Liver (tissue), 9 donors: ENCODE measurements around the gene ASB11. TPM values are rescaled to one million over a fixed set of nuclear protein-coding genes. Genes with fewer than 3 reads are reported as not detected.

Source experiments
- DNase-seq: peaks from one replicate; pipeline ENCODE4 v3.0.0-alpha.2; 2017; ENCODE audit warnings: low spot score
- H3K27ac ChIP-seq, 2 donors: one replicate each; pipeline ENCODE4 v1.7.0; 2013; ENCODE audit warnings: inconsistent platforms in 2 of 2, low read length in 2 of 2, control low read depth in 1 of 2, low read depth in 1 of 2, mild to moderate bottlenecking in 1 of 2
- H3K27me3 ChIP-seq, 4 donors: one replicate each; pipeline versions ENCODE4 v1.6.1 to v1.7.0; 2013; ENCODE audit warnings: low read length in 3 of 4, inconsistent platforms in 1 of 4, mild to moderate bottlenecking in 1 of 4, moderate library complexity in 1 of 4; ENCODE audit not compliant: control insufficient read depth in 4 of 4, insufficient read depth in 4 of 4
- H3K36me3 ChIP-seq, 4 donors: one replicate each; pipeline versions ENCODE4 v1.6.1 to v1.7.0; 2013; ENCODE audit warnings: low read length in 3 of 4, mild to moderate bottlenecking in 3 of 4, low read depth in 1 of 4, moderate library complexity in 1 of 4; ENCODE audit not compliant: control insufficient read depth in 4 of 4, insufficient read depth in 3 of 4
- H3K4me1 ChIP-seq, 4 donors: one replicate each; pipeline versions ENCODE4 v1.6.1 to v1.7.0; 2013; ENCODE audit warnings: low read length in 3 of 4, mild to moderate bottlenecking in 3 of 4, moderate library complexity in 1 of 4; ENCODE audit not compliant: control insufficient read depth in 4 of 4, insufficient read depth in 4 of 4
- H3K4me3 ChIP-seq, 3 donors: one replicate each; pipeline versions ENCODE4 v1.6.1 to v1.7.0; 2013; ENCODE audit warnings: low read length in 3 of 3, control low read depth in 1 of 3, low read depth in 1 of 3, mild to moderate bottlenecking in 1 of 3
- H3K9ac ChIP-seq, 2 donors: one replicate each; pipeline ENCODE4 v1.7.0; 2013; ENCODE audit warnings: low read length in 2 of 2, mild to moderate bottlenecking in 2 of 2, moderate library complexity in 2 of 2, control low read depth in 1 of 2, low read depth in 1 of 2
- H3K9me3 ChIP-seq, 4 donors: one replicate each; pipeline versions ENCODE4 v1.6.1 to v1.7.0; 2013; ENCODE audit warnings: low read length in 3 of 4; ENCODE audit not compliant: control insufficient read depth in 4 of 4
- ATF3 ChIP-seq: IDR thresholded peaks from 2 replicates; pipeline ENCODE4 v1.6.1; 2016; ENCODE audit warnings: antibody characterized with exemption
- EGR1 ChIP-seq, 2 donors: IDR thresholded peaks; 2 replicates each; pipeline ENCODE4 v1.6.1; 2016 to 2018; ENCODE audit warnings: antibody characterized with exemption in 2 of 2, low read depth in 2 of 2
- FOXA1 ChIP-seq: IDR thresholded peaks from 2 replicates; pipeline ENCODE4 v1.6.1; 2016; ENCODE audit warnings: antibody characterized with exemption
- FOXA2 ChIP-seq: IDR thresholded peaks from 2 replicates; pipeline ENCODE4 v1.6.1; 2016; ENCODE audit warnings: antibody characterized with exemption
- GABPA ChIP-seq, 2 donors: IDR thresholded peaks in 1 of 2; conservative IDR thresholded peaks in 1 of 2; 2 replicates each; pipeline ENCODE4 v1.6.1; 2016; ENCODE audit warnings: antibody characterized with exemption in 2 of 2, mild to moderate bottlenecking in 1 of 2, moderate library complexity in 1 of 2
- HNF4A ChIP-seq, 2 donors: conservative IDR thresholded peaks; 2 replicates each; pipeline ENCODE4 v1.6.1; 2016; ENCODE audit warnings: antibody characterized with exemption in 2 of 2, mild to moderate bottlenecking in 2 of 2
- HNF4G ChIP-seq: IDR thresholded peaks from 2 replicates; pipeline ENCODE4 v1.6.1; 2016; ENCODE audit warnings: antibody characterized with exemption
- JUND ChIP-seq, 2 donors: IDR thresholded peaks; 2 replicates each; pipeline ENCODE4 v1.6.1; 2016; ENCODE audit warnings: antibody characterized with exemption in 2 of 2
- MAX ChIP-seq: IDR thresholded peaks from 2 replicates; pipeline ENCODE4 v1.6.1; 2016; ENCODE audit warnings: antibody characterized with exemption
- NR2F2 ChIP-seq: IDR thresholded peaks from 2 replicates; pipeline ENCODE4 v1.6.1; 2016; ENCODE audit warnings: antibody characterized with exemption
- RAD21 ChIP-seq, 2 donors: IDR thresholded peaks; 2 replicates each; pipeline ENCODE4 v1.6.1; 2016; ENCODE audit warnings: antibody characterized with exemption in 2 of 2, mild to moderate bottlenecking in 2 of 2
- REST ChIP-seq: IDR thresholded peaks from 2 replicates; pipeline ENCODE4 v1.6.1; 2016; ENCODE audit warnings: antibody characterized with exemption, mild to moderate bottlenecking
- RXRA ChIP-seq, 2 donors: IDR thresholded peaks; 2 replicates each; pipeline ENCODE4 v1.6.1; 2017 to 2018; ENCODE audit warnings: antibody characterized with exemption in 2 of 2, mild to moderate bottlenecking in 1 of 2
- SP1 ChIP-seq: IDR thresholded peaks from 2 replicates; pipeline ENCODE4 v1.6.1; 2018; ENCODE audit warnings: antibody characterized with exemption, mild to moderate bottlenecking
- TAF1 ChIP-seq: conservative IDR thresholded peaks from 2 replicates; pipeline ENCODE4 v1.6.1; 2016; ENCODE audit warnings: antibody characterized with exemption, mild to moderate bottlenecking
- YY1 ChIP-seq: IDR thresholded peaks from 2 replicates; pipeline ENCODE4 v1.6.1; 2016; ENCODE audit warnings: antibody characterized with exemption, mild to moderate bottlenecking
- ZBTB33 ChIP-seq: IDR thresholded peaks from 2 replicates; pipeline ENCODE4 v1.6.1; 2016; ENCODE audit warnings: antibody characterized with exemption
- WGBS: extraction: QIAGEN DNeasy Blood & Tissue Kit; methylation state at CpG from one replicate; pipeline ENCODE4 v1.1.7; 2013; 5-methylcytosine and 5-hydroxymethylcytosine counted together
- polyA plus RNA-seq, 2 donors: library from polyadenylated mRNA; stranded (reverse) in 1 of 2; unstranded in 1 of 2; fragments of 200-250 nt in 1 of 2; fragments of >200 nt in 1 of 2; fragmentation: Nextera tagmentation in 1 of 2; extraction: Ambion mirVana in 1 of 2; gene quantifications; one replicate each; pipeline versions ENCODE4 v1.2.1 to v1.2.3, GENCODE V29; 2013 to 2015
- total RNA-seq, 2 donors: library from RNA; depleted of rRNA; stranded (reverse); fragments of >200 nt; gene quantifications; one replicate each; pipeline ENCODE4 v1.2.3, GENCODE V29; 2014
- donor health status: healthy.
- donor health status: healthy.
- donor health status: healthy.
- donor health status: healthy.
- donor health status: healthy.

The ASB11 gene
- total RNA-seq, result not detected
- under 1 TPM in 1 of 2 donors, not detected in 1; 0.03 TPM for polyA plus RNA-seq

- Histone ChIP-seq H3K9ac (no peak within 1 kb of the TSS), H3K4me1 (no peaks in the 10 kb centered on the region), H3K4me3 (no peak within 1 kb of the TSS), H3K9me3 (no peaks in the 10 kb centered on the region), H3K36me3 (peaks cover 0 to under 1% (median 0%) of the 10 kb centered on the region in 4 donors), H3K27ac (no peak within 1 kb of the TSS), H3K27me3 (no peaks in the 10 kb centered on the region)
- DNase-seq, result no peak
- 70% methylated on average over 3 of the region's 3 CpGs for WGBS
- TF ChIP-seq YY1 (no peak), ZBTB33 (no peak), FOXA2 (no peak), ATF3 (no peak), RXRA (IDR thresholded peaks at IDR 0.05) (no peak), FOXA1 (no peak), NR2F2 (no peak), EGR1 (IDR thresholded peaks at IDR 0.05; ENCODE audit: low read depth in 2 of 2) (no peak), MAX (no peak), SP1 (no peak)
Observed at GRCh38 chrX:15315509-15315908, at the start of gene ASB11. Gene ASB11 (minus strand): TSS chrX:15315640. CDS start chrX:15315605, 35 bp downstream.

- no peak overlapping the region for H3K4me3 ChIP-seq
- H3K36me3 ChIP-seq, result no peaks in the 10 kb centered on the region
- no peaks in the 10 kb centered on the region for H3K27me3 ChIP-seq
- peaks cover 0 to 3% (median 0%) of the 10 kb centered on the region in 4 donors for H3K9me3 ChIP-seq
- H3K9ac ChIP-seq, result no peak overlapping the region
- H3K4me1 ChIP-seq, result no peaks in the 10 kb centered on the region
- H3K27ac ChIP-seq, result no peak overlapping the region
- no peak for DNase-seq
- no peak for TF ChIP-seq SP1
- no peak for TF ChIP-seq ZBTB33
- no peak for TF ChIP-seq JUND (IDR thresholded peaks at IDR 0.05)
- TF ChIP-seq TAF1, result no peak
- TF ChIP-seq MAX, result no peak
- TF ChIP-seq GABPA (IDR thresholded peaks at IDR 0.05 in 1 of 2, conservative IDR thresholded peaks at IDR 0.05 in 1 of 2), result no peak
- TF ChIP-seq RAD21 (IDR thresholded peaks at IDR 0.05), result no peak
- no peak for TF ChIP-seq HNF4G
- no peak for TF ChIP-seq FOXA2
- TF ChIP-seq NR2F2, result no peak
- no peak for TF ChIP-seq REST
- TF ChIP-seq EGR1 (IDR thresholded peaks at IDR 0.05; ENCODE audit: low read depth in 2 of 2), result no peak
- no peak for TF ChIP-seq HNF4A (conservative IDR thresholded peaks at IDR 0.05)
- WGBS, result 91% methylated on average over 2 of the region's 2 CpGs
Observed at GRCh38 chrX:15359701-15360100, 44.3 kb upstream of the ASB11 start.
